Astrocyte of the hippocampus (primary cell): ENCODE data around the gene ZNF511.
A peak's percentile ranks its signal among the peaks of the same experiment; 100 is the strongest.
"Not testable (repeated sequence)": the region's sequence is repeated elsewhere in the genome, so short reads cannot be mapped to it uniquely, and the experiment has no call there.

Experiments
- DNase-seq: peaks from one replicate; pipeline ENCODE4 v3.0.0; 2011; ENCODE audit warnings: low read depth, low spot score

The ZNF511 gene

DNA sequence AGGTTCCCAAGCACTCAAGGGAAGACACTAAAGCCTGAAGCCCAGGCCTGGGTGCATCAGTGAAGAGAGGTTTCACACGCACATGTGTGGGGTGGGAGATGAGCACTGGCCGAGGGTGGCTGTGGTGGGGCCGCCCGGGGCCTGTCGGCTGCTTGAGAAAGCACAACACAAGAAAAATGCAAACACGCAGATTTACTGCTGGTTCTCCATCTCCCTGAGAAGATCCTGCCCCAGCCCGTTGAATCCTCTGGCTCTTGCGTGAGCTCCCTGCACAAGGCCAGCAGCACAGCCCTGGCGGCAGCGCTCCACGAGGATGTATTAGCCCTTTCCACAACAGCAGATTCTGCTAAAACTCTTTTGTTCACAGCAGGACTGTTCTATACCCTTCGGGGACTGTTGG is 6.2 kb downstream of the ZNF511 start:
- DNase-seq, result no peak

DNA sequence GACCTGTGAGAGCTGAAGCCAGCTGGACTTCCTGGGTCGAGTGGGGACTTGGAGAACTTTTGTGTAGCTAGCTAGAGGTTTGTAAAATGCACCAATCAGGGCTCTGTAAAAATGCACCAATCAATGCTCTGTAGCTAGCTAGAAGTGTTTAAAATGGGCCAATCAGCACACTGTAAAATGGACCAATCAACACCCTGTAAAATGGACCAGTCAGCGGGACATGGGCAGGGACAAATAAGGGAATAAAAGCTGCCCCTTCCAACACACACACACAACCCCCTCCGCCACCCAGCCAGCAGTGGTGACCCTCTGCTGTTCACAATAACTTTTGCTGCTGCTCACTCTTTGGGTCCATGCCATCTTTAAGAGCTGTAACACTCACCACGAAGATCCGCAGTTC is 7.1 kb downstream of the ZNF511 start:
- no peak for DNase-seq

DNA sequence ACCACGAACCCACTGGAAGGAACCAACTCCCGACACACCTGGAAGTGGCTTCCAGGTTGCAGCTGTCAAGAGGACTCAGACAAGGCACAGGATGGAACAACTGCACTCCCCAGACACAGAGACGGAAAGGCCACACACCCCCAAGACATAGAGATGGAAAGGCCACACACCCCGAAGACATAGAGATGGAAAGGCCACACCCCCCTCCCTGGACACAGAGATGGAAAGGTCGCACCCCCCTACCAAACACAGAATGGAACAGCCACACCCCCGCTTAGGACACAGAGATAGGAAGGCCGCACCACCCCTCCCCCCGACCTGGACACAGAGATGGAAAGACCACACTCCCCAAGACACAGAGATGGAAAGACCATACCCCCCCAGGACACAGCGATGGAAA is 7.6 kb downstream of the ZNF511 start:
- DNase-seq, result no peak

DNA sequence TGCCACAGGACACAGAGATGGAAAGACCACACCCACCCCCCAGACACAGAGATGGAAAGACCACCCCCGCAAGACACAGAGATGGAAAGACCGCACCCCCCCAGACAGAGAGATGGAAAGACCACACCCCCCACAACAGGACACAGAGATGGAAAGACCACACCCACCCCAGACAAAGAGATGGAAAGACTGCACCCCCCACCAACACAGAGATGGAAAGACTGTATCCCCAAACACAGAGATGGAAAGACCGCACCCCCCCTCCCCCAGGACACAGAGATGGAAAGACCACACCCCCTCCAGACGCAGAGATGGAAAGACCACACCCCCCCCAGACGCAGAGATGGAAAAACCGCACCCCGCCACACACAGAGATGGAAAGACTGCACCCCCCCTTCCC is 8.0 kb downstream of the ZNF511 start:
- no peak for DNase-seq

DNA sequence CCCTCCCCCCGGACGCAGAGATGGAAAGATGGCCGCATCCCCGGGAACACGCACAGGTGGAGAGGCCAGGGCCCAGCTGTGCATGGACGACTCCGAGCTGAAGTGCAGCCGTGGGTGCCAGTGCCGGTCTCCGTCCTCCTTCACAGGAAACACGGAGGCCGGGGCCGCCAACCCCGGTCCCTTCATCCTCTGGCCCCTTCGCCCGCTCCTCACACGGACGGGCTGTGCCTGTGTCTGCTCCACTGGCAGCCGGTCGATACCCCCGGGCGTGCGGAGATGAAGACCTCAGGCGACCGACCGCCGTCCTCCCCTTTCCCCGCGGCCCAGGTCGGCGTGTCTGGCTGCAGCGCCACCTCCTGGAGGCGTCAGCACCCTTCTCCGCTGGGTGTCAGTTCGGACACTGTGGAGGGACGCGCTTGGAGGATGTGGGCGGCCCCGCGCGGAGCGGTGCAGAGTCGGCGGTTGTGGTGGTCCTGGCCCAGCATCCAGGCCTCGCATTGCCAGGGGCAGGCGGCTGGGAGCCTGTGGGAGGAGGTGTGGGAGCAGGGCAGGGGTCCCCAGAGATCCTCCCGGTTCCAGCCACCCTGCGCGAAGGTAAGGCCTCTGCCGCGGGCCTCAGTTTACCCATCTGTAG is 9.9 kb downstream of the ZNF511 start:
- DNase-seq, result peak; percentile 88

DNA sequence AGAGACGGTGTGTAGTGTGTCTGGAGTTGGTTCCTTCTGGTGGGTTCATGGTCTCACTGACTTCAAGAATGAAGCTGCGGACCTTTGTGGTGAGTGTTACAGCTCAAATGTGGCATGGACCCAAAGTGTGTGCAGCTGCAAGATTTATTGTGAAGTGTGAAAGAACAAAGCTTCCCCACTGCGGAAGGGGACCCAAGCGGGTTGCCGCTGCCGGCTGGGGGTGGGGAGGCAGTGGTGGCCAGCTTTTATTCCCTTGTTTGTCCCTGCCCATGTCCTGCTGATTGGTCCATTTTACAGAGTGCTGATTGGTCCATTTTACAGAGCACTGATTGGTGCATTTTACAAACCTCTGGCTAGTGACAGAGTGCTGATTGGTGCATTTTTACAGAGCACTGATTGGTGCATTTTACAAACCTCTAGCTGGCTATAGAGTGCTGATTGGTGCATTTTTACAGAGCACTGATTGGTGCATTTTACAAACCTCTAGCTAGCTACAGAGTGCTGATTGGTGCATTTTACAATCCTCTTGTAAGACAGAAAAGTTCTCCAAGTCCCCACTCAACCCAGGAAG is 12.2 kb downstream of the ZNF511 start:
- not testable (repeated sequence) for DNase-seq

DNA sequence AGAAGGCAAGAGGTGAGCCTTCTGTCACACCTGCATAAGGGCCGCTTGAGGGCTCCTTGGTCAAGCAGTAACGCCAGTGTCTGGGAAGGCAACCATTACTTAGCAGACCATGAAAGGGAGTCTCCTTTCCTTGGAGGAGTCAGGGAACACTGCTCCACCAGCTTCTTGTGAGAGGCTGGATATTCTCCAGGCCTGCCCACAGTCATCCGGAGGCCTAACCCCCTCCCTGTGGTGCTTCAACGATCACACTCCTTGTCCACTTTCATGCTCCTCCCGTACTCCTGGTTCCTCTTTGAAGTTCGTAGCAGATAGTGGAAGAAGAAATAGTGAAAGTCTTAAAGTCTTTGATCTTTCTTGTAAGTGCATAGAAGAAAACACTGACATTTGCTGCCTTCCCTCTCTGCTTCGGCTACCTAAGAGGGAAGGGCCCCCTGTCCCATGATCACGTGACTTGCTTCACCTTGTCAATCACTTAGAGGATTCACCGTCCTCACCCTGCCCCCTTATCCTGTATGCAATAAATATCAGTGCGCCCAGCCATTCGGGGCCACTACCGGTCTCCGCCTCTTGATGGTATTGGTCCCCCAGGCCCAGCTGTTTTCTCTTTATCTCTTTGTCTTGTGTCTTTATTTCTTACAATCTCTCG is 13.5 kb downstream of the ZNF511 start:
- DNase-seq, result not testable (repeated sequence)

DNA sequence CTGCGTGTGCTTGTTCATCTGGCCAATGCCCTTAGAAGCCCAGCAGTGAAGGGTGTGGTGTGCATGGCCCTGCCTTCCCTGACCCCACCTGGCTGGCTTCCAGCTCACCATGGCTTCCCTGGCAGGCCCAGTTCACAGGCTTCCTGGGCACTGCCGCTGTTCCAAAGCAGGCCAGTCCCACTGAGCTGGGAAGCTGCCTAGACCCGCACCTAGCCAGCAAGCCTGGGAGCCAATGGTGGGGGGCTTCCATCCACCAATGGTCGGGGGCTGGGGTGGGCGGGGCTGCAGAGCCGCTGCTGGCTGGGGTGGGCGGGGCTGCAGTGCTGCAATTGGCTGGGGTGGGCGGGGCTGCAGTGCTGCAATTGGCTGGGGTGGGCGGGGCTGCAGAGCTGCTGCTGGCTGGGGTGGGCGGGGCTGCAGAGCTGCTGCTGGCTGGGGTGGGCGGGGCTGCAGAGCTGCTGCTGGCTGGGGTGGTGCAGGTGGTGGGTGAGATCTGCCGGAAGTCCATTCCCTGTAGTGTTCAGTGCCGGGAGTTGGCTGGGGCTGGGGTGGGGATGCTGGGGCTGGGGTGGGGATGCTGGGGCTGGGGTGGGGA is 15.6 kb downstream of the ZNF511 start:
- peak; percentile 76 for DNase-seq

DNA sequence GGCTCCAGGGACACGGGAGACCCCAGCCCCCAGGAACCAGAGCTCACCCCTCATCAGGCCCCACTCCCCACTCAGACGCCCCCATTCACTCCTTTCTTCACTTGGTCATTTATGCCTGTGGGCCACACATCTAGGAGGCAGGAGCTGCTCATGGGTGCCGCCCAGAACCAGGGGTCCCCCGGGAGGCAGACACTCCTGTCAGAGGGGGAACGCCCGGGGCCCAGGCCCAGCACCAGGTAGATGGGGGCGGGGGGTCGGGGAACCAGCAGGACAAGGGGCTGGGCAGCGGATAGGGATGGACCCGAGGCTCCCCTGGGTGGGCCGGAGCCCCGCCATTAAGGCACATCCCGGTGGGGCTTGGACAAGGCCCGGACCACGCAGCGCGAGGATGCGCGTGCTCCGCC is 16.1 kb downstream of the ZNF511 start:
- no peak for DNase-seq

DNA sequence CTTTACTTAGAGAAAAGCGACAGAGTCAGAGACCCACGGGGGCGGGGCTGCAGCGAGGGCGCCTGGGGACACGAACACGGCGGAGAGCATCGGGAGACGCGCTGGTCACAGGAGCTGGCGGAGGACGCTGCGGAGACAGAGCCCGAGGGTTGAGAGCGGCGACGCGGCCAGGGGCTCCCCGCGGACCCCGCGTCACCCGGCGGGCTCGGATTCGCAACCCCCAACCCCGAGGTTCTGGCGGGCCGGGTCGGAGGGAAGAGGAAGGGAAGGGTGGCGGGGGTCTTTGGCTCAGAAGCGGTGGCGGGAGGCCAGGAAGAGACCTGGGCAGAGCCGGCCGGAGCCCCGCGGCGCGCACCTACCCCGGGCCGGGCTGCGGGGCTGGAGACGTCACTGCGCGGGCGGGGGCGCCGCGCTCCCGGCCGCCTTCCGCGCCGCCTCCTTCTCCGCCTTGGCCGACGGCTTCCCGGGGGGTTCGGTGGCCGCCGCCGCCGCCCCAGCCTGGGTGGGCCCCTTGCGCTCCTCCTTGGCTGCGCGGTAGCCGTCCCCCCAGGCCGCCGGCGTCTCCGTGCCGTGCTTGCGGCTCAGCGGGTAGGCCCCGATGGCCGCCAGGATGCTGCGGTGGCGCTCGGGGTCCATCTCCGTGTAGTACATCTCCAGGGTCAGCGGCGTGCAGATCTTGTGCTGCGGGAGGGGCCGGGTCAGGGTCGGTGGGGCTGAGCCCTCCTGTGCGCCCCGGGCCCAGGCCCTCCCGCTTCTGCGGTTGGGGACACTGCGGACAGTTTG is 16.9 kb downstream of the ZNF511 start:
- DNase-seq, result peak; percentile 46

DNA sequence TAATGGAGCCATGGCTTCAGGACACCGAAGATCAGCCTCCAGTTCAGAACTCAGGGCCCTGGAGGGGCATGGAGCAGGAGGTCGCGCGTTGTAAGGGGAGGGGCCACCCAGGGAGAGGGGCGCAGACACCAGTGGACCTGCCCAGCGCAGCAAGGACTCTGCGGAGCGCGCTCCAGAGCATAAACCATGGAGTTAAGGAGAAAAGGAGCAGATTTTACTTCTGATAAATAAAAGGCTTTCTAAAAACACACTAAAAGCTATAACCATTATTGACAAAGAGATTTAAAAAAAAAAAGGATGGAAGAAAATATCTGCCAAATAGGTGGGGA is 17.5 kb downstream of the ZNF511 start:
- DNase-seq, result no peak

DNA sequence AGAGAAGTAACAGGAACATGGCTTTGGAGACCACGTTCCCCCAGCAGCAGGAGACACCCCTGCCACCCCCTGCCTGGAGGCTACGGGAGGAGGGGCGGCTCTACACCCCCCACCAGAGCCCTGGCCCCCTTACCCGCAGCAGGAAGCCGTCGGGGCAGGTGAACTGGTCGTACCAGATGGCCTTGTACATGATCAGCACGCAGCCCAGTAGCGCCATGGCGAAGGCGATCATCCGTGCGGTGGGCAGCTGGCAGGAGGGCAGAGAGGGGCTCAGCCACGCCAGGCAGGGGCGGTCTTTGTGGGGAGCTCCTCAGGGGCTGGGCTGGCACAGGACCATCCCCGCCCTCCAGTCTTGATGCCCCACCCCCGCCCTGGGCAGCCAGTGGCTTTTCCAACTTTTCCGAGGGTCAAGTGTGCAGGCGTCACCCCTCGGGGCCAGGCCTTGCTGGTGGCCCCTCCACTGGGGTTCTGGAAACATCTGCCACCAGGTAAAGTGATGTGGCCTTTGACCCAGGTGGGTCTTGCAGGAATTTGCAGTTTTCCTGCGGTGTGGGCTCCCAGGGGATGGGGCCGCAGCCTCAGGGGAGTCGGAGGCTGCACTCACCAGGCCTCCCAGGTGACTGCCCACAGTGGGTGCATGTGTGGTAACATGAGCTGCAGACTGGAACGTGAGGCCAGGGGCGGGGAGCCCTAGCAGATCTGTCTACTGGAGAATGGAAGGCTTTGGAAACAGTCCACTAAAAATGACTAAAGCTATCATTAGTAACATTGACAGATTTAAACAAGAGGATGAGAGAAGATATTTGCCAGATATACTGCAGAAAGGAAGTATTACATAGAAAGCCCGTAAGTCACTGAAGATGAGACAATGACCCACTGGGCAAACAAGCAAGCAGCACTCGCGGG is 18.3 kb downstream of the ZNF511 start:
- no peak for DNase-seq

DNA sequence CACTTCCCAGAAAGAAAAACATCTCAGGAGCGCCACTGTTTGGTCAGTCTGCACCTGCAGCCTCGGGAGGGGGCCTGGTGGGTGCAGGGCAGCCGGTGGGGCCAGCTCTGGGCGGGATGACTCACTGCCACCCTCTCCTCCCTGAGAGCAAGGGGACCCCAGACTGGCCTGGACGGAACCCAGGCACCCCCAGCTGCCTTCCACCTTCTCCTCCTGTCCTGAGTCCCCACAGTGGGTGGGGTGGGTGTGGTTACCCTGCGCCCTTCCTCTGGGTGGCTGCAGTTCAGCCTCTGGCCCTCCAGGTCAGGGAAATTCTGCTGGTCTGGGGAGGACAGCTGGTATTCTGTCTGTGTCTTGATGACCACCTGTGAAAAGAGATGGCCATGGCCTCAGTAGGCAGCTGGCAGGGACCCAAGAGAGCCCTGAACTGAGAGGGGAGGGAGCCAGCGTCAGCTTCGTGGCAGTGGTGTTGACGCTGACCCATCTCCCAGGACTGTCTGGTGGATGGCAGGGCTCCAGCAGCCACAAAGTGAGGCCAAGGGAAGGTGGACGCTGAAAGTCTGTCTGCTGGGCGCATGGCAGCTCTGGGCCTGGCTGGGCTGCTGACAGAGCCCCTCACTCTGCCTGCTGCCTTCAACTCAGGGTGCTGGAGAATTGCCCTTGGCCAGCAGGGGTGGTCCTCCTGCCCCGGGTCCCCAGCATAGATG is 19.1 kb downstream of the ZNF511 start:
- no peak for DNase-seq

DNA sequence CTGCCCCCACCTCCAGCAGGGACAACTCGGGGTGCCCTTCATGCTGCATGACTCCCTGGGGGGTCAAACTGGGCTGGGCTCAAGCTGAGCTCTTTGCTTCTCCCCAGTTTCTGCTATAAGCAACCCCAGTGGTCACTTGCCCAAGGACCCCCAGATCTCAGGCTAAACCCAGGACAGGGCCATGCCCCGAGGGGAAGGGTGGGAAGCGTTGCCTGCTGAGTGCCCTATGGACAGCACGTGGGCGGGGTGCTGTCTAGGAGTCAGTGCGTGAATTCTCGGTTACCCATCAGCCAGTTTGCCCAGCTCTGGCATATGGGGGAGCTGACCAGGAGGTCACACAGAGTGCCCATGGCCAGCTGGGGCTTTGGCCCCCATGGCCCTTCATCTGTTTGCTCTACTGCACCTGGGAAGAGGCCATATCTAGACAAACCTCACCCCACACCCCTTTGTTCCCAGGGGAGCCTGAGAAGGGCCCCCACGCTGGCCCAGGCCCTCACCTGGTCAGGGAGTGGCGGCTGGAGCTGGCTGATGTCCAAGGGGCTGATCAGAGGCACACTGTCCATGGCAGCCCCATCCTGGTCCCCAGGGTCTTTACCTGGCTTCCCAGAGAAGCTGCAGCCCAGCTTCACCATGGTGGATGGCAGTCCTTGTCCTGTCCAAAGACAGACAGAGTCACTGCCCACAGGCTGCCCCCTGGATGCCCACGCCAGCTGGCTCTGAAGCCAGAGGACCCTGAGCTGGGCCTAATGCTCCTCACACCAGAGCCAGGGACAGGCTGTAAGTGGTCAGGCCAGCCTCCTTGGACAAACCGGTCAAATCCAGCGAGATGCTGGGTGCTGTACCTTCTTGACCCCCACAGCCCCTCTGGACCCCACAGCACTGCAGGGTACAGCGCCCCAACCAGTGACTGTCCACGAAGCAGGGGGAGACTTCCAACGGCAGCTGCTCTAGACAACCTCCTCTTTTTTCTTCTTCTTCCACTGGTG is 19.9 kb downstream of the ZNF511 start:
- no peak for DNase-seq

DNA sequence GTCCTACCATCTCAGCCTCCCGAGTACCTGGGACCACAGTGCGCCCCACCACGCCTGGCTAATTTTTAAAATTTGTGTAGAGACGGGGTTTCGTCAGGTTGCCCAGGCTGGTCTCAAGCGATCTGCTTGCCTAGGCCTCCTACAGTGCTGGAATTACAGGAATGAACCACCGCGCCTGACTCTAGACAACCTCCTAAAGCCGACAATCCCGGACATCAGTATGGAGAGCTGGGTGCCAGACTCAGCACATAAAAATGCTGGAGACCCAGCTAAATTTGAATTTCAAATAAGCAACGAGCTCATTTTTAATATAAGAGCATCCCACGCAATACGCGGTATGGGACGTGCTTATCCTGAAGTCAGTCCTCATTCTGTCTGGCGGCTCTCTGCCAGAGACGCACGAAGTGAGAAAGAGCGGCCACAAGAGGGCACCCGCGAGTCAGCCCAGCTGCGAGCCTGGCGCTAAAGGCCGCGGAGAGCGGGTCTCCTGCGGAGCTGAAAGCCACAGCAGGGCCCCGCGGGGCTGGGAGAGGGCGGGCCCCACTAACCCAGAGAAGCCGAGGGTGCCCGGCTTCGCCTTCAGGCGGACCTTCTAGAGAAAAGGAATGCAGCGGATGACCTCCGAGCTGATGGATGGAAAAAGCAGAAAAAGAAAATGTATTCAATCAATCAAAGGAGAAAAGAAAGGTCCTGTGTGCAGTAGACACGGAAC is 20.9 kb downstream of the ZNF511 start:
- peak; percentile 96 for DNase-seq

DNA sequence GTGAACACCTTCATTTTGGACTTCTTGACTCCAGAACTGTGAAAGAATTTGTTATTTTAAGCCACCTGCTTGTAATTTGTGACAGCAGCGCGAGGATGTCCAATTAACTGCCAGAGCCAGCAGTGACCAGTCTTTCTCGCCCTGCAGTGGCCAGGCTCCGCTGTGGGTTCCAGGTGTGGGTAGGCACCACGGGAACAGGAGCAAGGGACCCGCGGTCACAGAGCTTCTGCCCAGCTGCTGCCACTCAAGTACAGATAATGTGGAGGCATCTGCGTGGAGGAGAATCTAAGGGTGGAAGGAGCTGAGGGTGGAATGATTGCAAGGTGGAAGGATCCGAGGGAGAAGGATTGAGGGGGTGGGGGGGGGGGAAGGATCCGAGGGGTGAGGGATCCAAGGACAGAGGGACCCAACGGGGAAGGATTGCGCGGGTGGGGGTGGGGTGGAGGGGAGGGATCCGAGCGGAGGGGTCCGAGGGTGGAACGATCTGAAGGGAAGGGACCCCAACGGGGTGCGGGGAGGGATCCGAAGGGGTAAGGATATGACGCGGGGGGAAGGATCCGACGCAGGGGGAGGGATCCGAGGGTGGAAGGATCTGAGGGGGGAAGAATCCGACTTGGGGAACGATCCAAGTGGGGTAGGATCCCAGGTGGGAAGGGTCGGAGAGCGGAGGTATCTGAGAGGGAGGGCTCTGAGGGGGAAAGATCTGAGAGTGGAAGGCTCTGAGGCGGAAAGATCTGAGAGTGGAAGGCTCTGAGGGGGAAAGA is 24.4 kb downstream of the ZNF511 start:
- DNase-seq, result no peak

DNA sequence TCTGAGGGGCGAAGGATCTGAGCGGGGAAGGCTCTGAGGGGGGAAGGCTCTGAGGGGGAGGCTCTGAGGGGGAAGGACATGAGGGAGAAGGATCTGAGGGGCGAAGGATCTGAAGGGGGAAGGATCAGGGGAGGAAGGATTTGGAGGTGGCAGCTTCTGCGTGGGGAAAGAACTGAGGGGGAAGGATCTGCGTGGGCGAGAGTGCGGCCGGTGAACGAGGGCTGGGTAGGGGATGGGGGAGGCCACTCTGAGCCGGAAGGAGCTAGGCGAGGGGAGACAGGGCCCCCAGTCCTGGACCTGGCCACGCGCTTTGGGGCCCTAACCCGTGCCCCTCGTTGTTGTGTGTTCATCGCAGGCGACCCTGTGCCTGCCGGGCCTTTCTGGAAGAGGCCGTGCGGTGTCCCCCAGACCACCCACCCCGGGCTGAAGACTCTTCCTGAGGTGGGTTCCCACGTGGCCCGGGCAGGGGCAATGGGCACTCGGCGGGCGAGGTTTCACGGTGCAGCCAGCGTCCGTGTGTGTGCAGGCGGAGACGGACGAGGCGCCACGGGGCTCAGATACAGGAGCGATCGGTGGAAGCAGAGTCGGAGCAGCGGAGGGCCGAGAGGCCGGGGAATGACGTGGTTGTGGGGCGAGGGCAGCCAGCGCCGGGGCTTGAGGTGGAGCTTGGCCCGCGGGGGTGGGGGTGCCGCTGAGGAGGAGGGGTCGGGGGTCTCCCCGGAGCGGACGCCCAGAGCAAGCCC is 26.0 kb downstream of the ZNF511 start:
- DNase-seq, result peak; percentile 49
